GM12864 (cell line): ENCODE results near the gene STAC.

Experiments used
- DNase-seq: peaks from one replicate; pipeline ENCODE4 v3.0.0-alpha.2; 2011; ENCODE audit warnings: low read depth
- H3K4me3 ChIP-seq: 2 replicates; pipeline ENCODE4 v1.5.1; 2011; ENCODE audit warnings: mild to moderate bottlenecking, low read depth, low read length, control low read depth
- CTCF ChIP-seq: IDR thresholded peaks from 2 replicates; pipeline ENCODE4 v1.5.1; 2011; ENCODE audit warnings: low read depth, mild to moderate bottlenecking, moderate library complexity, low read length, control low read depth, inconsistent platforms; ENCODE audit errors: missing control alignments

STAC gene

GRCh38 chr3:36543276-36543997 is 163.1 kb downstream of the STAC start:
- no peak for TF ChIP-seq CTCF
- no peak for DNase-seq
- no peak overlapping the region for H3K4me3 ChIP-seq

GRCh38 chr3:36546226-36546625 is 165.9 kb downstream of the STAC start:
- H3K4me3 ChIP-seq, result no peak overlapping the region
- no peak for TF ChIP-seq CTCF
- DNase-seq, result no peak

- no peak overlapping the region for H3K4me3 ChIP-seq
- DNase-seq, result no peak
- no peak for TF ChIP-seq CTCF
These were observed 168.4 kb downstream of the STAC start for GRCh38 chr3:36548712-36549111.

GRCh38 chr3:36557021-36557707 is 176.9 kb downstream of the STAC start:
- no peak for DNase-seq
- TF ChIP-seq CTCF, result no peak
- no peak overlapping the region for H3K4me3 ChIP-seq

GRCh38 chr3:36557708-36558421 is 177.6 kb downstream of the STAC start:
- DNase-seq, result no peak
- no peak overlapping the region for H3K4me3 ChIP-seq
- TF ChIP-seq CTCF, result no peak

GRCh38 chr3:36558961-36559360 is 178.7 kb downstream of the STAC start:
- H3K4me3 ChIP-seq, result no peak overlapping the region
- DNase-seq, result no peak
- no peak for TF ChIP-seq CTCF
